Measurements from ENCODE around the gene BPGM. TPM values are rescaled to one million over a fixed set of nuclear protein-coding genes. Genes with fewer than 3 reads are reported as not detected.
"Not testable (repeated sequence)": the region's sequence is repeated elsewhere in the genome, so short reads cannot be mapped to it uniquely, and the experiment has no call there.

The BPGM gene
- total and polyA plus RNA-seq, 3 experiments from 2014 or later, result 25.4 to 27.1 (median 26.8) TPM

DNA sequence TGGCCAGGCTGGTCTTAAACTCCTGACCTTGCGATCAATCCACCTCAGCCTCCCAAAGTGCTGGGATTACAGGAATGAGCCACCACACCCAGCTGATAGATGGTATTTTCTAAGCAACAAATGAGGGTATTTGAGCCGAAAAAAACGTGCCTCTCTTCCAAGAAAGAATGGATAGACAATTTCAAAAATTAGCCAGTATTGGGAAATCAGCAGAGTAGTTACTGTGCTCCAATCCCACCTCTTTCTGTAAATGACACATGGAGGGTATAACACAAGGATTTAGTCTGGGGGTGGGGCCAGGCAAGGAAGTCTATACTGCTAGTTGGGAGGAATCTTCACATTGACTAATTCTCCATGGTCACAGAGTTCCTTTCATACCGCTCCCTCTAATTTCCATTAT, 9.2 kb upstream of the BPGM start:
- Mint-ChIP-seq H3K4me1 (peaks cover 17 to 44% (median 36%) of the 10 kb centered on the region in 3 donors), H3K27ac (no peak overlapping the region), H3K36me3 (no peaks in the 10 kb centered on the region), H3K27me3 (peaks cover 5 to 6% of the 10 kb centered on the region in 2 donors), H3K4me3 (no peak overlapping the region), H3K9me3 (no peaks in the 10 kb centered on the region)
- H3K27me3 ChIP-seq (ENCODE audit: insufficient read depth, low read length, poor library complexity, severe bottlenecking), result no peaks in the 10 kb centered on the region
- no peak overlapping the region for H3K27ac ChIP-seq (ENCODE audit: low read depth, low read length)
- H3K9me3 ChIP-seq (ENCODE audit: low read length), result no peaks in the 10 kb centered on the region
- no peaks in the 10 kb centered on the region for H3K36me3 ChIP-seq (ENCODE audit: insufficient read depth, low read length)
- no peak overlapping the region for H3K4me3 ChIP-seq (ENCODE audit: low read length)
- ChIA-PET CTCF (no interaction called here), POLR2A (no interaction called here)
- DNase-seq, result no peak
- H3K4me1 ChIP-seq (ENCODE audit: insufficient read depth, low read length), result peaks cover 15% of the 10 kb centered on the region

DNA sequence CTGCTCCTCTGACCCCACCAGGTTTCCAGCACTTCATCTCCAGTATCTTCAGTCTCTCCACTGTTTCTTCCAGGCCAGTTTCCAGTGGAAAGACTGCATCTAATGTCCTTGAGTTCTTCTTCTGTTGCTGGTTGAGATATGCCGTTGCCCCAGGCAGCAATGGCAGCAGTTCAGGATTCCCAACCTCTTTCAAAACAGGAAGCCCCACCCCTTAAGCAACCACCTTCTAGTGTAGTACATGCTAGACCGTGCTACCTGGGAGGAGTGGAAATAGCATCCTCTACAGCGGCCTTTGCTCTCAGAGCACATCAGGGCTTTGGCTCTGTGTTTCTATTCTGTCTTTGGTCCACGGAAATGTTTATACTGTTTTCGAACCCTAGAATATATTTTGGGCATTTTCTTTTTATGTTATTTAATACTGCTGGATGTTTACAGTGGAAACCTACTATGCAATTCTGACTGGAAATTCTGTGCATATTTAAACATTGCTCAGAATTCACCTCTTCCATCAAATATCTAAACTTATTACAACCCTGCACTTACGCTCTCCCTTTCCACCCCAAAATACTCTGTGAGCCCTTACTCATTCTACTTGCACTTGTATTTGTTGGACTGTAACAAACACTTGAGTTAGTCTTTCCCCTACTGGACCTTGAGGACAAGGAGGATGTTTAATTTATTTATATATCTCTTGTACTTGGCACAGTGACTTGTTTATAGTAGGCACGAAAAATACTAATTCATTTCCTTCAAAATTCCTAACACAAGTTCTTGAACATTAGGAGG, 8.5 kb upstream of the BPGM start:
- Mint-ChIP-seq H3K27ac (no peak overlapping the region), H3K4me1 (peaks cover 17 to 42% (median 36%) of the 10 kb centered on the region in 3 donors)
- CTCF ChIA-PET, result no interaction called here

DNA sequence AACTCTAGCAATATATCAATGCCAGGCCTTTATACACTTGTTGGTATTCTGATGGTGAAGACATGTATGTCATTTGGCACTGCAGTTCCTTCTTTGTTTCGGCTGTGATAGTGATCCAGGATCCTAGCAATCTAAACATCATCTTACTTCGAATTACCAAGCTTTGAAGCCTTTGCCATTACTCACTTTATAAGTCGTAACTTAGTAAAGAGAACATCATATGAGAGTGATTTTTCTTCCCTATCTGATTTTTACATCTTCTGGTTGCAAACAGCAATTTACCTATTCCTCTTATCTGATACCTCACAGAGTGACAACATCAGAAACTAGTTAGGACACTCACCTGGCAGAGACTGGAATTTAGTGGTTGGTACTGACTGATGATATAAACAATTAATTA, 7.6 kb upstream of the BPGM start:
- H3K4me1 ChIP-seq (ENCODE audit: insufficient read depth, low read length), result peaks cover 15% of the 10 kb centered on the region
- Mint-ChIP-seq H3K27ac (no peak overlapping the region), H3K4me1 (peaks cover 17 to 42% (median 36%) of the 10 kb centered on the region in 3 donors), H3K9me3 (no peaks in the 10 kb centered on the region), H3K4me3 (no peak overlapping the region), H3K36me3 (no peaks in the 10 kb centered on the region), H3K27me3 (peaks cover 0 to 1% of the 10 kb centered on the region in 2 donors)
- no peaks in the 10 kb centered on the region for H3K27me3 ChIP-seq (ENCODE audit: insufficient read depth, low read length, poor library complexity, severe bottlenecking)
- no peaks in the 10 kb centered on the region for H3K36me3 ChIP-seq (ENCODE audit: insufficient read depth, low read length)
- no peaks in the 10 kb centered on the region for H3K9me3 ChIP-seq (ENCODE audit: low read length)
- DNase-seq, result no peak
- ChIA-PET CTCF (no interaction called here), POLR2A (no interaction called here)
- no peak overlapping the region for H3K4me3 ChIP-seq (ENCODE audit: low read length)
- no peak overlapping the region for H3K27ac ChIP-seq (ENCODE audit: low read depth, low read length)

More for the DNA sequence above, 8.5 kb upstream of the BPGM start:
- Mint-ChIP-seq H3K4me3 (no peak overlapping the region), H3K9me3 (no peaks in the 10 kb centered on the region), H3K27me3 (peaks cover 0 to 1% of the 10 kb centered on the region in 2 donors), H3K36me3 (no peaks in the 10 kb centered on the region)
- no peak overlapping the region for H3K4me3 ChIP-seq (ENCODE audit: low read length)
- peaks cover 15% of the 10 kb centered on the region for H3K4me1 ChIP-seq (ENCODE audit: insufficient read depth, low read length)
- POLR2A ChIA-PET, result no interaction called here
- no peaks in the 10 kb centered on the region for H3K27me3 ChIP-seq (ENCODE audit: insufficient read depth, low read length, poor library complexity, severe bottlenecking)
- H3K36me3 ChIP-seq (ENCODE audit: insufficient read depth, low read length), result no peaks in the 10 kb centered on the region
- peak in 1 of 5 donors; percentile 8 for DNase-seq
- no peaks in the 10 kb centered on the region for H3K9me3 ChIP-seq (ENCODE audit: low read length)
- H3K27ac ChIP-seq (ENCODE audit: low read depth, low read length), result no peak overlapping the region

DNA sequence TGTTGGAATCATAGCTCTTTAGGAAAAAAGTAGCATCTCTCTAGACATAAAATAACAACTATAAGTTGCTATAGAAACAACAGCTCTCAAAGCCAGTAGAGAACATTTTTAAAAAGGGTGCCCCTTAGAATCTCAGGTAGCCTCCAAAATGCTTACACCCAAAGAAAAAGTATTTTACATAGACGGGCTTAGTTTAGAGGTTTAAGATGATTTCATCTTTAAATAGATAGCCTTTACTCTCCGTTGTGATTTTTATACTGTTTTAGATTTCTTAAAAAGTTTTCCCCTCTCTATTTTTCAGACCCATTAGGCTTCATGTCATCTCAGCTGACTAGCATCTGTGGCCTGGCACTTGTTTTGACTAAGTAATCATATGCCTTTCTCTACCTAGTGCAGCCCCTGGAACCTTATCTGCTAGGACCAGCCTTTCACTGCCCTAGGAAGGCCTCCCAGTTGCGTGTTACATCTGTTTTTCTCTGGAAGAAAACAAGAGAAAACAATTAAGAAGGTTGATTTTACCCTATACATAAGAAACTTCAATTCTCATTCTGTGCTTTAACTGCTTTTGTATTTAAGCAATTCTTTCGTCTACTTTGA, 6.9 kb upstream of the BPGM start:
- H3K4me1 Mint-ChIP-seq, result peaks cover 18 to 42% (median 36%) of the 10 kb centered on the region in 3 donors
- no peak for DNase-seq
- H3K27me3 Mint-ChIP-seq, result peaks cover 0 to 1% of the 10 kb centered on the region in 2 donors
- Histone ChIP-seq H3K4me3 (ENCODE audit: low read length) (no peak overlapping the region), H3K36me3 (ENCODE audit: insufficient read depth, low read length) (no peaks in the 10 kb centered on the region), H3K9me3 (ENCODE audit: low read length) (no peaks in the 10 kb centered on the region), H3K27me3 (ENCODE audit: insufficient read depth, low read length, poor library complexity, severe bottlenecking) (no peaks in the 10 kb centered on the region), H3K4me1 (ENCODE audit: insufficient read depth, low read length) (peaks cover 17% of the 10 kb centered on the region), H3K27ac (ENCODE audit: low read depth, low read length) (no peak overlapping the region)
- POLR2A ChIA-PET, result no interaction called here
- no peak overlapping the region for H3K27ac Mint-ChIP-seq
- no peak overlapping the region for H3K4me3 Mint-ChIP-seq
- H3K36me3 Mint-ChIP-seq, result no peaks in the 10 kb centered on the region
- CTCF ChIA-PET, result no interaction called here
- no peaks in the 10 kb centered on the region for H3K9me3 Mint-ChIP-seq

DNA sequence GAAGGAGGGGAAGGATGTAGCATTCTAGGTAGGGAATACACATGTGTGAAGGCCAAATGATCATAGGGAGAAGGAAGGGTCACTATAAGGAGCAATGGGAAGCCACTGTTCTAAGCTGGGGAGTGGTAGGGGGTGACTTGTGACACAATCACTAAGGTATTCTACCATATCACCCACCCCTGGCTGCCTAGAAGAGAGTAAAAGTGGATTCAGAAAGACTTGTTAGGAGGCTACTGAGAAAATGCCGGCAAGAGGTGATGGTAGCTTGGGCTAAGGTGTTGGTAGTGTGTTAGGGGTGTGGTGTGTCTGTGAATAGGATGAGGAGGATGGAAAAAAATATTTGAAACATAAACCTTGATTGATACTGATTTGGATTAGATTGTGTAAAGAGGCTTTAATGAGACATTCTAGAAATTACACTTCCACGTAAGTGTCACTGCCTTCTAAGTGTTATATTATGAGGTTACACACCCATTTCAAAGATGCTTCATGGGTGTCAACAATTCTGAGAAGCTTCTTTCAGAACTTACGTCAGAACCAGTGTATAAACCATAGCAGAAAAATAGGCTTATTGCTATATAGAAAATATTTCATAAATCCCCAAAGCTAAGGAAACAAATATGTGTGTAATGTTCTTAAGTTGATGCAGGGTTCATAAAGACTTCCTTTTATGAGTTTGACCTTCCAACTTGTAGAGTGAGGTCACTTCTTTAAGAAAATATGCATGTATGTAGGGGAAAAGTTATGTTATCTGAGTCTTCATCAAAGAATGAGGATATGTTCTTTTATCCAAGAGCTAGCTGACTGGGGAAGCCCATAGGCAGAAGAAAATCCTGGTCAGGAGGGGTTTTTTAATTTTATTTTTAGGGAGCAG, 5.6 kb upstream of the BPGM start:
- H3K27ac Mint-ChIP-seq, result peak overlapping the region in 7 of 8 donors; percentile 4 to 88 (median 59)
- Histone ChIP-seq H3K27ac (ENCODE audit: low read depth, low read length) (no peak overlapping the region), H3K4me3 (ENCODE audit: low read length) (no peak overlapping the region), H3K9me3 (ENCODE audit: low read length) (no peaks in the 10 kb centered on the region), H3K36me3 (ENCODE audit: insufficient read depth, low read length) (no peaks in the 10 kb centered on the region), H3K4me1 (ENCODE audit: insufficient read depth, low read length) (peaks cover 29% of the 10 kb centered on the region), H3K27me3 (ENCODE audit: insufficient read depth, low read length, poor library complexity, severe bottlenecking) (no peaks in the 10 kb centered on the region)
- H3K4me3 Mint-ChIP-seq, result no peak overlapping the region
- peaks cover 0 to 1% of the 10 kb centered on the region in 2 donors for H3K27me3 Mint-ChIP-seq
- DNase-seq, result peak in 1 of 5 donors; percentile 17
- peaks cover 14 to 33% (median 30%) of the 10 kb centered on the region in 3 donors for H3K4me1 Mint-ChIP-seq
- POLR2A ChIA-PET, result no interaction called here
- CTCF ChIA-PET, result interaction anchor here (0.7 to 1.5 kb wide), 2 partner anchors 8 to 60 kb away, joined by 3 to 5 read pairs; no protein-coding TSS in a partner anchor
- H3K36me3 Mint-ChIP-seq, result no peaks in the 10 kb centered on the region
- no peaks in the 10 kb centered on the region for H3K9me3 Mint-ChIP-seq

DNA sequence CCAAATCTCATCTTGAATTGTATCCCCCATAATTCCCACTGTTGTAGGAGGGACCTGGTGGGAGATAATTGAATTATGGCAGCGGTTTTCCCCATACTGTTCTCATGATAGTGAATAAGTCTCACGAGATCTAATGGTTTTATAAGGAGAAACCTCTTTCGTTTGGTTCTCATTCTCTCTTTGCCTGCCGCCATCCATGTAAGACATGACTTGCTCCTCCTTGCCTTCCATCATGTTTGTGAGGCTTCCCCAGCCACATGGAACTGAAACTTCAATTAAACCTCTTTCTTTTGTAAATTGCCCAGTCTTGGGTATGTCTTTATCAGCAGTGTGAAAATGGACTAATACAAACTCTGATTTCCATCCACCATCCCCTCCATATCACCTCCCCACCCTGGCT, 4.7 kb upstream of the BPGM start:
- not testable (repeated sequence) for H3K27me3 Mint-ChIP-seq; H3K27ac ChIP-seq (ENCODE audit: low read depth, low read length)

DNA sequence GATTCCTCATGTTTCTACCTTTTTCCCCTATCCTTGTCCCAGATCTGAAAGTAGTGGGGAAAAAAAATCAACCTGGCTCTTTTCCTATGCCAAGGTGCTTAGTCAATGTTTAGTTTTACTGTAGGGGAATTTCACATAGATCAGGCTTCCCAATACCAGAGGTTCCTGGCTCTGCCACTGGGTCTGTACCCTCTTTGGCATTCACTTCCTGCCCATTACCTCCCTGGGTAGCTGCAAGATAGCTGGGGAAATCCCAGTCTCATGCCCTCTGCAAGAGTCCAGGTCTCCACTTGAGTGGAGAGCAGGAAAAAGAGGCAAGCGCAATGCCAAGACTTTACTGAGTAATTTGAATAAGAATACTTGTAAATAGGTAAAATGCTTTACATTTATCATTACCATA, 3.5 kb upstream of the BPGM start:
- Histone ChIP-seq H3K4me1 (ENCODE audit: insufficient read depth, low read length) (peaks cover 25% of the 10 kb centered on the region), H3K27ac (ENCODE audit: low read depth, low read length) (no peak overlapping the region), H3K27me3 (ENCODE audit: insufficient read depth, low read length, poor library complexity, severe bottlenecking) (no peaks in the 10 kb centered on the region), H3K36me3 (ENCODE audit: insufficient read depth, low read length) (no peaks in the 10 kb centered on the region), H3K4me3 (ENCODE audit: low read length) (no peak overlapping the region), H3K9me3 (ENCODE audit: low read length) (no peaks in the 10 kb centered on the region)
- H3K27ac Mint-ChIP-seq, result peak overlapping the region in 1 of 8 donors; percentile 13
- POLR2A ChIA-PET, result no interaction called here
- CTCF ChIA-PET, result no interaction called here
- H3K9me3 Mint-ChIP-seq, result no peaks in the 10 kb centered on the region
- peaks cover 0 to 1% of the 10 kb centered on the region in 2 donors for H3K27me3 Mint-ChIP-seq
- no peaks in the 10 kb centered on the region for H3K36me3 Mint-ChIP-seq
- H3K4me1 Mint-ChIP-seq, result peaks cover 8 to 23% (median 18%) of the 10 kb centered on the region in 3 donors
- H3K4me3 Mint-ChIP-seq, result no peak overlapping the region
- no peak for DNase-seq

More for the DNA sequence above, 4.7 kb upstream of the BPGM start:
- H3K27me3 ChIP-seq (ENCODE audit: insufficient read depth, low read length, poor library complexity, severe bottlenecking); H3K9me3 ChIP-seq (ENCODE audit: low read length); H3K9me3 Mint-ChIP-seq; H3K4me3 Mint-ChIP-seq; POLR2A ChIA-PET; H3K4me3 ChIP-seq (ENCODE audit: low read length); DNase-seq; H3K36me3 ChIP-seq (ENCODE audit: insufficient read depth, low read length); H3K36me3 Mint-ChIP-seq: not testable (repeated sequence)
- H3K4me1 Mint-ChIP-seq, result peaks cover 11 to 27% (median 23%) of the 10 kb centered on the region in 3 donors
- H3K27ac Mint-ChIP-seq, result peak overlapping the region in 5 of 8 donors; percentile 12 to 87 (median 49)
- CTCF ChIA-PET, result interaction anchor here (1.5 kb wide), 1 partner anchor 9 kb away, joined by 5 read pairs; no protein-coding TSS in a partner anchor
- H3K4me1 ChIP-seq (ENCODE audit: insufficient read depth, low read length), result peaks cover 26% of the 10 kb centered on the region

Measured in CD8-positive, alpha-beta memory T cell (primary cell).